Measurements from ENCODE around the gene MDH1B.

GRCh38 chr2:206688453-206688852 lies 76.7 kb downstream of the MDH1B start:
- TF ChIP-seq, protein P1, sequence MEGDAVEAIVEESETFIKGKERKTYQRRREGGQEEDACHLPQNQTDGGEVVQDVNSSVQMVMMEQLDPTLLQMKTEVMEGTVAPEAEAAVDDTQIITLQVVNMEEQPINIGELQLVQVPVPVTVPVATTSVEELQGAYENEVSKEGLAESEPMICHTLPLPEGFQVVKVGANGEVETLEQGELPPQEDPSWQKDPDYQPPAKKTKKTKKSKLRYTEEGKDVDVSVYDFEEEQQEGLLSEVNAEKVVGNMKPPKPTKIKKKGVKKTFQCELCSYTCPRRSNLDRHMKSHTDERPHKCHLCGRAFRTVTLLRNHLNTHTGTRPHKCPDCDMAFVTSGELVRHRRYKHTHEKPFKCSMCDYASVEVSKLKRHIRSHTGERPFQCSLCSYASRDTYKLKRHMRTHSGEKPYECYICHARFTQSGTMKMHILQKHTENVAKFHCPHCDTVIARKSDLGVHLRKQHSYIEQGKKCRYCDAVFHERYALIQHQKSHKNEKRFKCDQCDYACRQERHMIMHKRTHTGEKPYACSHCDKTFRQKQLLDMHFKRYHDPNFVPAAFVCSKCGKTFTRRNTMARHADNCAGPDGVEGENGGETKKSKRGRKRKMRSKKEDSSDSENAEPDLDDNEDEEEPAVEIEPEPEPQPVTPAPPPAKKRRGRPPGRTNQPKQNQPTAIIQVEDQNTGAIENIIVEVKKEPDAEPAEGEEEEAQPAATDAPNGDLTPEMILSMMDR (IDR thresholded peaks at IDR 0.05): no peak
- no peak for TF ChIP-seq ZFX (IDR thresholded peaks at IDR 0.05; ENCODE audit: borderline replicate concordance)

Data from 22Rv1 (cell line).